Measurements from ENCODE around the gene POC1B.

DNA sequence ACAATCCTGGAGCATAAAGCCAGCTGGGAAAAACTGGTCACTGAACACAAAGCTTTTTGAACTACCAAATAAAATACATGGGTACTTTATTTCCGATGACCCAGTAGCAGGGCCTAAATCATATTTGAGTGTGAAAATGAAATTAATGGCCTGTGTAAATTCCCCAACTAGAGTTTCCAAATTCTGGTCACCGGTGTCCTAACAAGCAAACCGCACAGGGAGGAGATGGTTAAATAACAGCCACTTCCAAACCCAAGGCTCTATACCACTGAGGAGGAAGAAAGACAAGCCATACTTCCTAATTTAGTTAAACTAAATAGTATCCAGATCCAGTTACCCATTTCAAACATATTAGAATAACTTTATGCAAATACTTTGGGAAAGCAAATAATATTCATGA lies 133.5 kb downstream of the POC1B start:
- TF ChIP-seq, protein P1, sequence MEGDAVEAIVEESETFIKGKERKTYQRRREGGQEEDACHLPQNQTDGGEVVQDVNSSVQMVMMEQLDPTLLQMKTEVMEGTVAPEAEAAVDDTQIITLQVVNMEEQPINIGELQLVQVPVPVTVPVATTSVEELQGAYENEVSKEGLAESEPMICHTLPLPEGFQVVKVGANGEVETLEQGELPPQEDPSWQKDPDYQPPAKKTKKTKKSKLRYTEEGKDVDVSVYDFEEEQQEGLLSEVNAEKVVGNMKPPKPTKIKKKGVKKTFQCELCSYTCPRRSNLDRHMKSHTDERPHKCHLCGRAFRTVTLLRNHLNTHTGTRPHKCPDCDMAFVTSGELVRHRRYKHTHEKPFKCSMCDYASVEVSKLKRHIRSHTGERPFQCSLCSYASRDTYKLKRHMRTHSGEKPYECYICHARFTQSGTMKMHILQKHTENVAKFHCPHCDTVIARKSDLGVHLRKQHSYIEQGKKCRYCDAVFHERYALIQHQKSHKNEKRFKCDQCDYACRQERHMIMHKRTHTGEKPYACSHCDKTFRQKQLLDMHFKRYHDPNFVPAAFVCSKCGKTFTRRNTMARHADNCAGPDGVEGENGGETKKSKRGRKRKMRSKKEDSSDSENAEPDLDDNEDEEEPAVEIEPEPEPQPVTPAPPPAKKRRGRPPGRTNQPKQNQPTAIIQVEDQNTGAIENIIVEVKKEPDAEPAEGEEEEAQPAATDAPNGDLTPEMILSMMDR (IDR thresholded peaks at IDR 0.05): no peak
- no peak for TF ChIP-seq POLR2A (IDR thresholded peaks at IDR 0.05)
